GM13976 (cell line): Measurements from ENCODE around the gene ADGRL2.

Source experiments
- DNase-seq: peaks from one replicate; pipeline ENCODE4 v3.0.0; 2012; ENCODE audit warnings: low spot score
- CTCF ChIP-seq: IDR thresholded peaks from 2 replicates; pipeline ENCODE4 v1.5.1; 2012; ENCODE audit warnings: borderline replicate concordance, mild to moderate bottlenecking; ENCODE audit not compliant: insufficient read depth; ENCODE audit errors: extremely low read depth, missing control alignments, control extremely low read depth
- in situ Hi-C: fragments of 300-500 bp; cut with MboI; formaldehyde crosslinking; loops from one replicate; pipeline ENCODE4 v1.12.0; 2022; ENCODE audit warnings: low sequenced_read_pairs, mixed read lengths, inconsistent platforms; ENCODE audit not compliant: unreplicated experiment

Gene ADGRL2

GRCh38 chr1:81833722-81834121 is 33.0 kb downstream of the ADGRL2 start:
- no peak for DNase-seq
- in situ Hi-C loops: no loop called here
- no peak for TF ChIP-seq CTCF

GRCh38 chr1:81834268-81834667 is 33.5 kb downstream of the ADGRL2 start:
- in situ Hi-C loops: no loop called here
- DNase-seq: no peak
- TF ChIP-seq CTCF: no peak

GRCh38 chr1:81834921-81835698 is 34.4 kb downstream of the ADGRL2 start:
- DNase-seq: no peak
- no peak for TF ChIP-seq CTCF
- in situ Hi-C loops: no loop called here

- DNase-seq: no peak
- in situ Hi-C loops: no loop called here
- TF ChIP-seq CTCF: no peak
Measured at GRCh38 chr1:81836007-81836626, 35.4 kb downstream of the ADGRL2 start.

- DNase-seq: no peak
- TF ChIP-seq CTCF: no peak
- in situ Hi-C loops: no loop called here
Measured at GRCh38 chr1:81838600-81839218, 38.0 kb downstream of the ADGRL2 start.

- in situ Hi-C loops: no loop called here
- no peak for DNase-seq
- TF ChIP-seq CTCF: no peak
Measured at GRCh38 chr1:81840805-81841204, 40.1 kb downstream of the ADGRL2 start.
